Inflammatory macrophage (primary cell): ENCODE data around the gene PAMR1.

ENCODE experiments used
- DNase-seq, 2 donors: peaks; one replicate each; pipeline ENCODE4 v3.0.0-alpha.2; 2020 to 2022

Gene PAMR1

GRCh38 chr11:35402751-35403660, 122.4 kb downstream of the PAMR1 start:
- DNase-seq, result no peak

- no peak for DNase-seq
These were observed 126.5 kb downstream of the PAMR1 start for GRCh38 chr11:35398881-35399280.

DNA sequence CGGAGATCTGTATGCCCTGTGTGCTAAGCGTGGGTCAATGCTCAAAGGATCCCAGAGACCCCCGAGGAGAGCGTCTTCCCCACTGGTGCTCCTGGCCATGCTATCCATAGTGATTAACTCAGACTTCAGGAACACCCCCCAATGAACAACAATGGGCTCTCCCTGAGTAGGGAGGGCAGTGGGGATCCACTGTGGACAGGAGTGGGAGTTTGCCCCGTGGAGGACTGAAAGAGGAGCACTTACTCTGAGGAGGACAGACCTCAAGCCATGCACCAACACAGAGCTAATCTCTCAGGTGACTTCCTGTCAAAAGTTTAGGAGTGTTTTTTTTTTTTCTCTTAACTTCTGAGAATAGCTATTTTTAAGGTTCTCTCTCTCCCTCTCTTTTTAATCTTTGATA, 130.5 kb downstream of the PAMR1 start:
- DNase-seq, result no peak

DNA sequence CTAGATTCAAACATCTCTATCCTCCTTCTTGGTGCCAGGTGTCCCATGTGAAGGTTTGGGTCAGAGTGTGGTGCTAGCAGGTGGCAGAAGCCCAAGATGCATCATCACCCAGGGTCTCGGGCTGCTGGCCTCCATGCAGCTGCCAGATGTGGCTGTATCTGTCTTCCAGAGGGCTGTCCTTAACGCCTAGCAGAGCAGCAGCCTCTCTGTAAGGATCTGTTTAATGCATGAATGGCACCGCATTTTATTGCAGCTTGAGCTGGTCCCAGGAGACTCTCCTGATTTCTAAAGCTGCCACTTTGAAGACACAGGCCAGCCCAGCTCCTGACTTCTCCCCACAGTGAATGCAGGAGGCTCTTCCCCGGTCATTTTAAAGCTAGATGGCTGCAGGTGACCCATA, 132.3 kb downstream of the PAMR1 start:
- DNase-seq, result no peak

GRCh38 chr11:35391922-35392688, 133.3 kb downstream of the PAMR1 start:
- peak; percentile 83 to 88 for DNase-seq

- DNase-seq, result peak; percentile 83 to 84
These were observed 134.4 kb downstream of the PAMR1 start for GRCh38 chr11:35390737-35391682.

DNA sequence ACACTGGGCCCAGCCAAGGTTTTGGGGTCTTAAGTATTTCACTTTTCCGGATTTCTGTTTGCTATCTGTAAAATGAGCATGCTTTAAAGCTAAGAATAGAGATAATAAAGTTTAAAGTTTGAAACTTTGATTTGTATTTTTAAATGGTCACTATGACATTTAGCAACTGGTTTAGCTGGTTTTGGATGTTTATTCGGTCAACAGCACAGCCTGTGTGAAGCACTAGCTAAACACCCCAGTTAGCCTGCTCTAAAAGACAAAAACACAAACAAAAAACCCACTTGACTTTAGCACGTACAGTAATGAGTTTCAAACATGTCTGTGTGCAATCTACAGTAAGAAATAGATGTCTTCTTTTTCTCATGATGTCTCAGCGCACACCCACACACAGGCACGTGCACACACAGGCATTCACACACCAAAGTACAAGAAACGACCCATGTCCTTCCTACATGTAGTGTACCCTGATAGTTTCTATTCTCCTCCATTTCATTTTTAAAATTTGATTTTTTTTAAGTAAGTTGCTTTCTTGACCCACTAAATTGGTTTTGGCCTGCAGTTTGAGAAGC, 135.4 kb downstream of the PAMR1 start:
- DNase-seq, result peak; percentile 54 to 75

GRCh38 chr11:35389112-35389511, 136.3 kb downstream of the PAMR1 start:
- DNase-seq, result no peak

GRCh38 chr11:35388061-35388460, 137.4 kb downstream of the PAMR1 start:
- no peak for DNase-seq

GRCh38 chr11:35387111-35387982, 138.1 kb downstream of the PAMR1 start:
- DNase-seq, result no peak

DNA sequence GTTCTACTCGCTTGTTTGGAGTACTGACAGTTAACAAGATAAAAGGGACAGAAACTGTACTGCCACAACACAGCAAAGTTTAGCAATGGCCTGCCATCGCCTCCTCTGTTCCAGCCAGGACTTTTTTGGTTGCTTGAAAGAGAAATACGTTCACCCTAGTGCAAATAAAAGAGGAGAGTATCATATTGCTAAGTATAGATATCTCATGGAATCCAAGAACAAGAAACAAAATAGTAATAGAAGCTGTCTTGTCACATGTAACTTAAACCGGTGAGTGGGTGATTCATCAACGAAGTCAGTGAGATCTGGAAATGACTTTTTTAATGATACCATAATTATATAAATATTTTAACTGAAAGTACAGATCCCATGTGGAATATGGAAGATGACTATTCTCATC, 141.5 kb downstream of the PAMR1 start:
- DNase-seq, result no peak
